ENCODE data around the gene ERG.

ERG gene

DNA sequence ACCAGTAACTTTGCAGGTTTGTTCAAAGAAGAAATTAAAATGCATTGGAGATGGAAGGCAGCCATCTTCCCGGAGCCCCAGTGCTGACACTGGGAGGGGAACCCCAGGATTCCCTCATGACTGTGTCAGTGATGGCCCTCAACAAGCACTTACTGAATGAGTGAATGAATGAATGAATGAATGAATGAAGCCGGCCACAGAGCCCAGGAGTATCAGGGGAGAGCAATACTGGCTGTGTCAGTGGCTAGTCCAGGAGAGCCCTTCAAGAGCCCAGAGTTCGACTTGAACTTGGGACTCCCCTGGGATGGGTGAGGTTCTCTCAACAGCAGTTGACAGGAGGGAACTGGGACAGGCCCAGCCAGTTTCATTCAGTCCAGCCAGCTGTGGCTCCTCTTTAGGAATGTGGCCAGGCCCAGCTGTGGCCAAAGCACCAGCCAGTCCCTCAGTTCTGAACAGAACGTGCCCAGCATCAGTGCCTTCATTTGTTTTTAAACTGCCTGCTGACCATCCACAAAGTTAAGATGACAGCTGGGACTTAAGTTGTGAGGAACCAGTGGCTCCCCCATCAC is 9.2 kb upstream of the ERG start:
- no peak overlapping the region for H3K27ac ChIP-seq
- TF ChIP-seq ZFX (IDR thresholded peaks at IDR 0.05): no peak
- TF ChIP-seq, protein P1, sequence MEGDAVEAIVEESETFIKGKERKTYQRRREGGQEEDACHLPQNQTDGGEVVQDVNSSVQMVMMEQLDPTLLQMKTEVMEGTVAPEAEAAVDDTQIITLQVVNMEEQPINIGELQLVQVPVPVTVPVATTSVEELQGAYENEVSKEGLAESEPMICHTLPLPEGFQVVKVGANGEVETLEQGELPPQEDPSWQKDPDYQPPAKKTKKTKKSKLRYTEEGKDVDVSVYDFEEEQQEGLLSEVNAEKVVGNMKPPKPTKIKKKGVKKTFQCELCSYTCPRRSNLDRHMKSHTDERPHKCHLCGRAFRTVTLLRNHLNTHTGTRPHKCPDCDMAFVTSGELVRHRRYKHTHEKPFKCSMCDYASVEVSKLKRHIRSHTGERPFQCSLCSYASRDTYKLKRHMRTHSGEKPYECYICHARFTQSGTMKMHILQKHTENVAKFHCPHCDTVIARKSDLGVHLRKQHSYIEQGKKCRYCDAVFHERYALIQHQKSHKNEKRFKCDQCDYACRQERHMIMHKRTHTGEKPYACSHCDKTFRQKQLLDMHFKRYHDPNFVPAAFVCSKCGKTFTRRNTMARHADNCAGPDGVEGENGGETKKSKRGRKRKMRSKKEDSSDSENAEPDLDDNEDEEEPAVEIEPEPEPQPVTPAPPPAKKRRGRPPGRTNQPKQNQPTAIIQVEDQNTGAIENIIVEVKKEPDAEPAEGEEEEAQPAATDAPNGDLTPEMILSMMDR (conservative IDR thresholded peaks at IDR 0.05): no peak

GRCh38 chr21:38506661-38507281 is 8.5 kb upstream of the ERG start:
- H3K27ac ChIP-seq: no peak overlapping the region
- TF ChIP-seq, protein P1 (conservative IDR thresholded peaks at IDR 0.05): no peak
- TF ChIP-seq ZFX (IDR thresholded peaks at IDR 0.05): no peak

- no peak for TF ChIP-seq ZFX (IDR thresholded peaks at IDR 0.05)
- TF ChIP-seq, protein P1 (conservative IDR thresholded peaks at IDR 0.05): peak; percentile 76
- no peak overlapping the region for H3K27ac ChIP-seq
These were observed 7.6 kb upstream of the ERG start for GRCh38 chr21:38505654-38506523.

- TF ChIP-seq, protein P1 (conservative IDR thresholded peaks at IDR 0.05): no peak
- TF ChIP-seq ZFX (IDR thresholded peaks at IDR 0.05): no peak
- H3K27ac ChIP-seq: no peak overlapping the region
These were observed 5.8 kb upstream of the ERG start for GRCh38 chr21:38504066-38504465.

- H3K27ac ChIP-seq: no peak overlapping the region
- TF ChIP-seq, protein P1 (conservative IDR thresholded peaks at IDR 0.05): no peak
- TF ChIP-seq ZFX (IDR thresholded peaks at IDR 0.05): no peak
These were observed 5.3 kb upstream of the ERG start for GRCh38 chr21:38503583-38503982.

GRCh38 chr21:38500073-38500472 is 1.8 kb upstream of the ERG start:
- no peak overlapping the region for H3K27ac ChIP-seq
- TF ChIP-seq ZFX (IDR thresholded peaks at IDR 0.05): no peak
- TF ChIP-seq, protein P1 (conservative IDR thresholded peaks at IDR 0.05): no peak

DNA sequence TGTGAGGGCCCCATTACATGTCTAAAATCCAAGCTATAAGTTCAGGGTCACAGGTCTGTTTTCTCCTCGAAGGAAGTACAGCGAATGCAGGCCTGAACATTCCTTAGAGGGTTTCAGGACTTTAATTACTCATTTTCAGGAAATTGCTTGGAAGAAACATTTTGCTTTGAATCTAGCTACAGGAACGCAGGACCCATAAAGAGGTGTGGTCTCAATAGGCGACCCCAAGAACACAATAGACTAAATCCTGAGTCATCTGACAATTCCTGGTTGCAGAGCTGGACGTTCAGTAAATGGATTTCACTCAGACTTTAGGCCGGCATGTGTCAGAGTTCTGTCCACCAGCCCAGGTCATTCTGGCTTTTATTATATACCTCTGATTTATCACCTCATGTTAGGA is 1.0 kb upstream of the ERG start:
- no peak overlapping the region for H3K27ac ChIP-seq
- no peak for TF ChIP-seq ZFX (IDR thresholded peaks at IDR 0.05)
- TF ChIP-seq, protein P1 (conservative IDR thresholded peaks at IDR 0.05): no peak
